WERI-Rb-1 (cell line): ENCODE measurements around the gene SERPINA5.

ENCODE experiments used
- DNase-seq: peaks from one replicate; pipeline ENCODE4 v3.0.0-alpha.2; 2020
- H3K27ac ChIP-seq: fragments of 250-450 bp; sonication (Bioruptor Pico); 2 replicates; pipeline ENCODE4 v1.5.1; 2020; ENCODE audit warnings: mild to moderate bottlenecking, moderate library complexity
- H3K27me3 ChIP-seq: fragments of 250-450 bp; sonication (Bioruptor Pico); 2 replicates; pipeline ENCODE4 v1.5.1; 2021; ENCODE audit warnings: mild to moderate bottlenecking, low read depth, moderate library complexity; ENCODE audit not compliant: insufficient read depth, severe bottlenecking
- H3K36me3 ChIP-seq: fragments of 250-450 bp; sonication (Bioruptor Pico); 2 replicates; pipeline ENCODE4 v1.5.1; 2020; ENCODE audit warnings: mild to moderate bottlenecking, moderate library complexity
- H3K4me3 ChIP-seq: 2 replicates; pipeline ENCODE4 v1.5.1; 2011; ENCODE audit warnings: low read depth, mild to moderate bottlenecking, control low read depth, low read length
- H3K9me3 ChIP-seq: fragments of 250-450 bp; sonication (Bioruptor Pico); 2 replicates; pipeline ENCODE4 v1.5.1; 2021; ENCODE audit warnings: mild to moderate bottlenecking, moderate library complexity; ENCODE audit not compliant: severe bottlenecking
- TF ChIP-seq, protein P1 (sequence below): IDR thresholded peaks from 2 replicates; pipeline ENCODE4 v1.5.1; 2011; ENCODE audit warnings: low read depth, mild to moderate bottlenecking, control low read depth, inconsistent platforms, low read length

Gene SERPINA5

DNA sequence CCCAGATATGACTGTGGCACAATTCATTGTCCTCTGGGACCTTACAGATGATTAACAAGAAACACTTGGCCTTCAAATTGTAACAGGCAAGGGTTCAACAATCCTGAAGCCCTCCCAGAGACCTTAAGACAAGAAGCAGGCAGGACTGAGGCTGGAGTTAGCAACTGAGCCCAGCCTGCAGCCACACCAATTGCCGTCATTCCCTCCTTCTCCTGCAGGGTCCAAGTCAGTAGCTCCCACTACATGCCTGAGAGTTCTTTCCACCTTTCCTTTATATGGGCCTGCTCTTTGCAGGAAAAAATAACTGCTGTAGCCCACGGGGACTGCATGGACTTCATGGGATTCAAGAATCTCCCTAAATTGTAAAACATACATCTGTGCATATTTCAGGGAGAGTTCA is 22.4 kb upstream of the SERPINA5 start:
- TF ChIP-seq, protein P1, sequence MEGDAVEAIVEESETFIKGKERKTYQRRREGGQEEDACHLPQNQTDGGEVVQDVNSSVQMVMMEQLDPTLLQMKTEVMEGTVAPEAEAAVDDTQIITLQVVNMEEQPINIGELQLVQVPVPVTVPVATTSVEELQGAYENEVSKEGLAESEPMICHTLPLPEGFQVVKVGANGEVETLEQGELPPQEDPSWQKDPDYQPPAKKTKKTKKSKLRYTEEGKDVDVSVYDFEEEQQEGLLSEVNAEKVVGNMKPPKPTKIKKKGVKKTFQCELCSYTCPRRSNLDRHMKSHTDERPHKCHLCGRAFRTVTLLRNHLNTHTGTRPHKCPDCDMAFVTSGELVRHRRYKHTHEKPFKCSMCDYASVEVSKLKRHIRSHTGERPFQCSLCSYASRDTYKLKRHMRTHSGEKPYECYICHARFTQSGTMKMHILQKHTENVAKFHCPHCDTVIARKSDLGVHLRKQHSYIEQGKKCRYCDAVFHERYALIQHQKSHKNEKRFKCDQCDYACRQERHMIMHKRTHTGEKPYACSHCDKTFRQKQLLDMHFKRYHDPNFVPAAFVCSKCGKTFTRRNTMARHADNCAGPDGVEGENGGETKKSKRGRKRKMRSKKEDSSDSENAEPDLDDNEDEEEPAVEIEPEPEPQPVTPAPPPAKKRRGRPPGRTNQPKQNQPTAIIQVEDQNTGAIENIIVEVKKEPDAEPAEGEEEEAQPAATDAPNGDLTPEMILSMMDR: no peak
- H3K9me3 ChIP-seq: peaks cover 5% of the 10 kb centered on the region
- H3K4me3 ChIP-seq: no peak overlapping the region
- no peak overlapping the region for H3K27ac ChIP-seq
- H3K36me3 ChIP-seq: no peaks in the 10 kb centered on the region
- DNase-seq: no peak
- peaks cover 79% of the 10 kb centered on the region for H3K27me3 ChIP-seq

DNA sequence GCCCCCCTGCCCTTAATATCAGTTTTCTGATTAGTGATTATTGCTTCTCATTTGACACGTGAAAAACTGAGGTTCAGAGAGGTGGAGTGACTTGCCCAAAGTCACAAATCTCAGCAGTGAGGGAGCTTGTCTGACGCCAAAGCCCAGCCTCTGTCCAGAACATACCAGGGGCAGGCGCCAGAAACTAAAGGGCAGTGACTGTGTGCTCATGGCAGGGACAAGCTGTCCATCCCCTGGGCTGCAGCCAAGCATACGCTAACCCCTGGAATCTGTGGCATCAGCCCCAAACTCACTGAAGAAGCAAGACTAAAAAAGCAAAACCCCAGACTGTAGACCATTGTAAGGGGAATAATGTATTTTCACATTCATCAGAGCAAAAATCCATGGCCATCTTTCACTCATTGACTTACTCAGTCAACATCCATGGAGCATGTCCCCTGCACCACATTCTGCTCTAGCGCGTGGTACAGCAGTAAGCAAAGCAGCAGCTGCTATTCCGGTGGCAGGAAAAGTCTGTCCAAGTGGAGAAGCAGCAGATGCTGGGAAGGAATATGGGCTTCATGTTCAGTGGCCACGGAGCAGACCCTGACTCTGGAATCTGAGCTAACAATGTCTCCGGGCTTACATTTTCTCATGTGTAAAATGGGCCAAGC is 21.5 kb upstream of the SERPINA5 start:
- H3K36me3 ChIP-seq: no peaks in the 10 kb centered on the region
- H3K9me3 ChIP-seq: no peaks in the 10 kb centered on the region
- H3K4me3 ChIP-seq: no peak overlapping the region
- TF ChIP-seq, protein P1: no peak
- peaks cover 77% of the 10 kb centered on the region for H3K27me3 ChIP-seq
- H3K27ac ChIP-seq: no peak overlapping the region
- no peak for DNase-seq

DNA sequence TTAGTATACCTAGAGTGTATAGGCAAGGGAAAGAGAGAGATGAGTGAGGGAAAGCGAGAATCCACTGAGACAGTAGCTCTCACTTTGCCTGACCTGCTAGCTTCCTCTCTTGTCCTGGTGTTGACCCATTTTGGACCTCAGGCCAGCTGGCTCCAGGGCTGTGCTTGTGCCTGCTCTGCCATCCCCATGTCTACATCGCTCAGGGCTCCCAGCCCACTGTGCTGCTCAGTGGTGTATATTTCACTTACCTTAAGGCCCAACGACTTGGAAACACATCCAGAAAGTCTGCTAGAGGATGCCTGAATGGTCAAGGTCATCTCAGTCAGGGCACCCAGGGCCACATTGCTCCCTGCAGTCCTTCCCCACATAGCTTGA is 20.9 kb upstream of the SERPINA5 start:
- no peaks in the 10 kb centered on the region for H3K36me3 ChIP-seq
- H3K9me3 ChIP-seq: no peaks in the 10 kb centered on the region
- no peak overlapping the region for H3K4me3 ChIP-seq
- DNase-seq: no peak
- no peak overlapping the region for H3K27ac ChIP-seq
- TF ChIP-seq, protein P1: no peak
- H3K27me3 ChIP-seq: peaks cover 76% of the 10 kb centered on the region

DNA sequence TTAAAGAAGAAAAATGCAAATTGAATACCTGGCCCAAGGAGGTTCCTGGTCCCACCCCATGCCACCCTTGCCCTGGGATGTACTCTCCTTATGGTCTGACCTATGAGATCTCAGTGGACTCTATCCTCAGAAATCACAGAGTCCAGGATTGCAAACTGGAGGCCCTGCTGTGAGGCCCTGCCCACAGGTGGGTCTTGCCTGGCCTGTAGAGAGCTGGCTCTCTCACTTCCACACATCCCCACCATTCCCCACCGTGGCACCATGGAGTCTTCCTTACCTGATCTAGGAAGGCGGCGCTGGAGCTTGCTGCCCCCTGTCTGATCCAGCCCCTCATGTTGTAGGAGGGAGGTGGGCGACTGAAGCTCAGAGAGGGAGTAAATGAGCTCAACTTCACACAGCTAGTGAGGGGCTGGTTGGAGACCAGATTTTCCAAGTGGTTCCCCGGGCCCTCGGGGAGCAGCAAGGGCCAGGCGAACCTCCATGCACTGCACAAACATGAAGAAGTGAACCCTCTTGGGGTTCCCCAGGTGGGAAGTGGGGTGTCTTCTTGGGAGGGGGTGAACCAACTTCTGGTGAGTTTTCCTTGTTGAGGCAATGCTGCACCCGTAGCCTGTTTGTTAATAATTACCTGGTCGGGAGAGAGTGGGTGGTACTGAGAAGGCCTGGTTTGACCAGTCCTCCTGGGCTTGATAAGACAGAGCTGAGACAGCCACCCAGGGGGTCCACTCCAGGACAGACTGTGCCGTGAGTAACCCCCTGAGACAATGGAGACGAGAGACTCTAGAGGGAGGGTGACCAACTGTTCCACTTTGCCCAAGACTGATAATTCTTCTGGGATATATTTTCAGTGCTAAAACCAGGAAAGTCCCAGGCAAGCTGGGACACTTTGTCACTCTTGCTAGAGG is 20.2 kb upstream of the SERPINA5 start, which contains the start of gene SERPINA4:
SERPINA4 (plus strand) TSS at position 692 of the 905 bp plus-strand sequence. CDS start 2,041 bp downstream, outside the sequence.
- Histone ChIP-seq H3K27ac (no peak within 1 kb of the TSS), H3K4me3 (no peak within 1 kb of the TSS), H3K9me3 (no peaks in the 10 kb centered on the region), H3K36me3 (no peaks in the 10 kb centered on the region), H3K27me3 (peaks cover 79% of the 10 kb centered on the region)
- TF ChIP-seq, protein P1: no peak
- no peak for DNase-seq

DNA sequence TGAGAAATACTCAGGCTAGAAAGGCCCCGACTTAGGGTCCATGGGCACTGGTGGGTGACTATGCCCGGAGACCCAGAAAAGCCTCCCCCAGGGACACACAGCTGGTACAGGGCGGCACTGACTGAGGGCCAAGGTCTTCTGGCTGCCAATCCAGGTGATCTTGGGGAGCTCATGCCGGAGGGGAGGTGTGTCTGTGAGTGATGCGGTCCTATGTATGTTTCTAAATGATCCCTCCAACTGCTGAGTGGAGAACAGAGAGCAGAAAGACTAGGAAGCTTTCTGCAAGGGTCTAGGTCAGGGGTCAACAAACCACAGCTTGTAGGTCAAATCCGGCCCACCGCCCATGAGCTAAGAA is 19.6 kb upstream of the SERPINA5 start:
- no peaks in the 10 kb centered on the region for H3K9me3 ChIP-seq
- DNase-seq: no peak
- H3K27ac ChIP-seq: no peak overlapping the region
- TF ChIP-seq, protein P1: no peak
- no peak overlapping the region for H3K4me3 ChIP-seq
- no peaks in the 10 kb centered on the region for H3K36me3 ChIP-seq
- peaks cover 78% of the 10 kb centered on the region for H3K27me3 ChIP-seq
